Stimulated activated naive B cell treated with anti-CD40 and anti-IgM and Interleukin-4, amounts not matched to agents 10 μg/mL and 1 μg/mL and 100 μg/mL, for 72 hours (primary cell): ENCODE results near the gene PSORS1C2.

Source experiments
- ATAC-seq, 2 donors: fragments of 150-1000 bp; cut with Tn5 transposase; replicated peaks; 2 replicates each; pipeline ENCODE4 v1.10.0; 2021; ENCODE audit warnings: moderate library complexity in 1 of 2
- DNase-seq: peaks from one replicate; pipeline ENCODE4 v3.0.0; 2021
- H3K27ac Mint-ChIP-seq: one replicate; pipeline ENCODE4 v1.8.0; 2022; ENCODE audit warnings: mild to moderate bottlenecking, mixed read lengths
- H3K27me3 Mint-ChIP-seq, 2 donors: one replicate each; pipeline ENCODE4 v1.8.0; 2022; ENCODE audit warnings: mixed read lengths in 2 of 2
- H3K36me3 Mint-ChIP-seq, 2 donors: one replicate each; pipeline ENCODE4 v1.8.0; 2022; ENCODE audit warnings: mixed read lengths in 2 of 2, mild to moderate bottlenecking in 1 of 2
- H3K4me1 Mint-ChIP-seq, 2 donors: one replicate each; pipeline ENCODE4 v1.8.0; 2022; ENCODE audit warnings: mixed read lengths in 2 of 2, mild to moderate bottlenecking in 1 of 2
- H3K4me3 Mint-ChIP-seq, 2 donors: one replicate each; pipeline ENCODE4 v1.8.0; 2022; ENCODE audit warnings: mild to moderate bottlenecking in 2 of 2, mixed read lengths in 2 of 2, moderate library complexity in 1 of 2
- H3K9me3 Mint-ChIP-seq, 2 donors: one replicate each; pipeline ENCODE4 v1.8.0; 2022; ENCODE audit warnings: mixed read lengths in 2 of 2, mild to moderate bottlenecking in 1 of 2

PSORS1C2 gene

GRCh38 chr6:31161216-31162126, 22.6 kb upstream of the PSORS1C2 start:
- H3K4me3 Mint-ChIP-seq, result peak overlapping the region in 1 of 2 donors; percentile 29
- H3K36me3 Mint-ChIP-seq, result peaks cover 13 to 23% of the 10 kb centered on the region in 2 donors
- no peak for ATAC-seq
- no peaks in the 10 kb centered on the region for H3K27me3 Mint-ChIP-seq
- peaks cover 28 to 63% of the 10 kb centered on the region in 2 donors for H3K4me1 Mint-ChIP-seq
- H3K27ac Mint-ChIP-seq, result peak overlapping the region; percentile 10
- no peaks in the 10 kb centered on the region for H3K9me3 Mint-ChIP-seq
- no peak for DNase-seq

DNA sequence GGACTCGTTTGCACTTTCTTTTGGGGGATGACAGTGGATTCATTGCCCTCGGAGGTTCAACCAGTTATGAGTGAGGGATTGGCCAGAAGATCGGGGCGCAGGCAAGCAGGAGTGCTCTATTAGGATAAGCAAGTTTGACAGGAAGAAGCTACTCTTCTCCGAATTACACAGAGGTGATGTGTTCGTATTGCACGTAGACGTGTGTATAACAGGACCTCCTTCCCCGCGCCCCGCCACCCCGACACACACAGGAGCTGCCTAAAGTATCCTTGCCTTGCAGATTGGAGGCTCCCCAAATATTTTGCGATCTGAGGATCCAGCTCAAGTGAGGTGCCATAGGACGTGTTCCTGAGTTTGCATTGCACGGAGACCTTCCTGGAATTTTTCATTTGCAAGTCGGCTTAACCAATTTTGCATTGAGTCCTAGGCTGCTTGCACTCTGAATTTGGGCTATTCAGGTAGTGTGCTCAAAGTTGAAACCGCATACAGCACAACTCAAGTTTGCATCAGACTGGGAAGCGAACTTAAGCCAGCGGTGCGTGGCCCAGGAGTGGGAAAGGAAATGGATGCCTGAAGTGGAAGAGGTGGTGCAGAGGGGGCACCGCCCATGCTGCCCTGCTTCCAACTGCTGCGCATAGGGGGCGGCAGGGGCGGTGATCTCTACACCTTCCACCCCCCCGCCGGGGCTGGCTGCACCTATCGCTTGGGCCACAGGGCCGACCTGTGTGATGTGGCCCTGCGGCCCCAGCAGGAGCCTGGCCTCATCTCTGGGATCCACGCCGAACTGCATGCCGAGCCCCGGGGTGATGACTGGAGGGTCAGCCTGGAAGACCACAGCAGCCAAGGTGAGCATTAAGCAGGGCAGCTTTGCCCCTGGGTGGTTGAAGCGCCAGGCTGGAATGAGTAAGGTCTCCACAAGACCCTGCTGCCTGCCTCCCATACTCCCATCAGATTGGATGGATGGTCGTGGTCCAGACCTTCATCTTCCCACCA, 20.3 kb upstream of the PSORS1C2 start:
- H3K4me3 Mint-ChIP-seq, result peak overlapping the region; percentile 95 to 96
- peak; percentile 1 to 7 for ATAC-seq

GRCh38 chr6:31158140-31158862, 19.4 kb upstream of the PSORS1C2 start, which contains the start of gene TCF19:
Gene TCF19 (plus strand): TSS chr6:31158589. CDS start chr6:31159470, 881 bp downstream.
- peak within 1 kb of the TSS; percentile 95 to 96 for H3K4me3 Mint-ChIP-seq
- no peaks in the 10 kb centered on the region for H3K27me3 Mint-ChIP-seq
- H3K36me3 Mint-ChIP-seq, result peaks cover 13 to 30% of the 10 kb centered on the region in 2 donors
- DNase-seq, result peak; percentile 99
- H3K4me1 Mint-ChIP-seq, result peaks cover 20 to 42% of the 10 kb centered on the region in 2 donors
- no peaks in the 10 kb centered on the region for H3K9me3 Mint-ChIP-seq
- peak within 1 kb of the TSS; percentile 72 for H3K27ac Mint-ChIP-seq
- ATAC-seq, result peak; percentile 94

More for the DNA sequence above, 20.3 kb upstream of the PSORS1C2 start:
- peaks cover 23 to 48% of the 10 kb centered on the region in 2 donors for H3K4me1 Mint-ChIP-seq
- H3K9me3 Mint-ChIP-seq, result no peaks in the 10 kb centered on the region
- DNase-seq, result no peak
- H3K27ac Mint-ChIP-seq, result peak overlapping the region; percentile 72
- peaks cover 13 to 33% of the 10 kb centered on the region in 2 donors for H3K36me3 Mint-ChIP-seq
- H3K27me3 Mint-ChIP-seq, result no peaks in the 10 kb centered on the region

DNA sequence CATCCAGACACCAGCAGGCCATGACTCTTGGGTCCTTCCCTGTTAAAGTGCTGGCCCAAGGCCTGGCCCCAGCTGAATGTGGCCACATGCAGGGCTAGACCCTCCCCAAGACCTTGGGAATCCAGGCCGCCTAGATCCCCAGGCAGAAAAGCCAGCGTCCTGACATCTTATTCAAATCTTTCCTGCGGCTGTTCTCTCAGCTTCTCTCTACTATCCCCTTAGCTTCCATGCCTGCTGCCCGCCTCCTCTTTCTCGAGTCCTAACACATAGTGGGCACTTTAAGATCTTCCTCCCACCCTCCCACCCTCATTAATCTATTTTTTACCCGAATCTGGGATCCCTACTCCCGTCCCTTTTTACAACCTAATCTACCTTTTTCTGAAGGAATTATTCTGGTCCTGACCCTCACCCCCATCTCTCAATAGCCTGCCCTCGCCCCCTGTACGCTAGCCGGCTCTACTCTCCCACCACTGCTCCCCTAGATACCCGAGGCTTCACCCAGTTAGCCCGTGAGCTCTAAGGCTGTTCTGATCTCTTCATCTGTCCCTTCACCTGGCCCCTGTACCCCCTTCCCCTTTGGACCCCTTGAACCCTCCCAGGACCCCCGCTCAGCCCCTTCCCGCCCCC, 18.8 kb upstream of the PSORS1C2 start, which contains the start of gene CCHCR1:
Gene CCHCR1 (minus strand): TSS at position 290 of the 627 bp plus-strand sequence. CDS start 202 bp downstream, at position 88.
- peaks cover 17 to 35% of the 10 kb centered on the region in 2 donors for H3K4me1 Mint-ChIP-seq
- H3K4me3 Mint-ChIP-seq, result peak within 1 kb of the TSS; percentile 95 to 96
- DNase-seq (no peak), ATAC-seq (peak; percentile 52 to 60)
- peaks cover 18 to 29% of the 10 kb centered on the region in 2 donors for H3K36me3 Mint-ChIP-seq
- peak within 1 kb of the TSS; percentile 72 for H3K27ac Mint-ChIP-seq
- no peaks in the 10 kb centered on the region for H3K27me3 Mint-ChIP-seq
- H3K9me3 Mint-ChIP-seq, result no peaks in the 10 kb centered on the region

- H3K36me3 Mint-ChIP-seq, result peaks cover 15 to 24% of the 10 kb centered on the region in 2 donors
- H3K27ac Mint-ChIP-seq, result no peak overlapping the region
- no peaks in the 10 kb centered on the region for H3K27me3 Mint-ChIP-seq
- H3K4me1 Mint-ChIP-seq, result peaks cover 17 to 32% of the 10 kb centered on the region in 2 donors
- no peak for DNase-seq
- ATAC-seq, result no peak
- H3K4me3 Mint-ChIP-seq, result no peak overlapping the region
- no peaks in the 10 kb centered on the region for H3K9me3 Mint-ChIP-seq
Measured at GRCh38 chr6:31156641-31157040, 17.8 kb upstream of the PSORS1C2 start.

DNA sequence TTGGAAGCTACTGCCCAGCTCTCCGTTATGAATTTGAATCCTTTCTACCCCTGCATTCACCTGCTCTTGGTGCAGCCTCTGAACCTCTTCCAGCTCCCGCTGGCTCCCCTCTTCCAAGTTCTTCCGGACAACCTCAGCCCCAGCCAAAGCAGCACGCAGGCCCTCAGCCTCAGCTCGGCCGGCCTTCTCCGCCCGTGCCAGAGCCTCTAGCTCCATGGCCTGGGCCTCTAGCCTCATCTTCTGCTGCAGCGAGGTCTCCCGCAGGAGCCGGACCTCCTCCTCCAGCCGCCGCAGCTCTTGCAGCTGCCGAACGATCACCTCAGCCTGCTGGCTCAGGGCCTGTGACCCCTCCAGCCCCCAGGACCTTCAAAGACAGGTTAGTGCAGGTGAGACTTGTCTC, 15.6 kb upstream of the PSORS1C2 start:
- ATAC-seq (no peak), DNase-seq (no peak)
- Mint-ChIP-seq H3K4me3 (no peak overlapping the region), H3K4me1 (peaks cover 15 to 30% of the 10 kb centered on the region in 2 donors), H3K27ac (no peak overlapping the region), H3K27me3 (no peaks in the 10 kb centered on the region), H3K36me3 (peaks cover 14 to 40% of the 10 kb centered on the region in 2 donors), H3K9me3 (no peaks in the 10 kb centered on the region)

- H3K9me3 Mint-ChIP-seq, result no peaks in the 10 kb centered on the region
- no peak for DNase-seq
Measured at GRCh38 chr6:31152781-31153180, 13.9 kb upstream of the PSORS1C2 start.

DNA sequence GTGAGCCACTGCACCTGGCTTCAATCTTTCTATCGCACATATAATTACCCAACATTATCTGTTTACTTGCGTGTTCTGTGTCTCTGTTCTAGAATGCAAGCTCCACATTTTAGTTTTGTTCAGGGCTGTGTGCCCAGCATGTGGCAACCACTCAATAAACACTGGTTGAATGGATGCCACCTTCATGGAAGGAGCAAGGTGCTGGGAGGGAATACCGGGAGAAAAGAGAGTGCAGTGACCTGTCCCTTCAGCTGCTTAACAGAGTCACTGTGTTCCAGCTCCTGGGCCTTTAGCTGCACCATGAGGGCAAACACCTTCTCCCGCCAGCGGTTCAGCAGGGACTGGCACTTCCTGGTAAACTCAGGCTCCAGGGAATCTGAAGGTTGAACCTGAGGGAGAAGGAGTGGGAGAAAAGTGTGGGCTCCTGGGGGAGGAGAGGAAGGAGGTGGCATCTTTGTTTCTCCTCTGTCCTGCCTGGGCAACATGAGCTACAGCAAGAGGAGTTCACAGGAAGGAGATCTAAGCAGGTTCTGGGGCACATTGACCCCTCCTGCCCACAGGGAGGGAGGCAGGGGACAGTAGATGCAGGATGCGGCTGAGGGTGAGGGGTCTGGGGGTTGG, 11.1 kb upstream of the PSORS1C2 start:
- Mint-ChIP-seq H3K27me3 (no peaks in the 10 kb centered on the region), H3K36me3 (peaks cover 26 to 59% of the 10 kb centered on the region in 2 donors)
- no peak for ATAC-seq

More at GRCh38 chr6:31152781-31153180, 13.9 kb upstream of the PSORS1C2 start:
- Mint-ChIP-seq H3K36me3 (peaks cover 14 to 45% of the 10 kb centered on the region in 2 donors), H3K4me3 (no peak overlapping the region), H3K4me1 (peaks cover 12 to 21% of the 10 kb centered on the region in 2 donors), H3K27me3 (no peaks in the 10 kb centered on the region), H3K27ac (no peak overlapping the region)
- no peak for ATAC-seq

GRCh38 chr6:31145386-31145785, 6.5 kb upstream of the PSORS1C2 start:
- H3K27ac Mint-ChIP-seq, result no peak overlapping the region
- peaks cover 26 to 49% of the 10 kb centered on the region in 2 donors for H3K36me3 Mint-ChIP-seq
- DNase-seq (no peak), ATAC-seq (no peak)
- peaks cover 5 to 9% of the 10 kb centered on the region in 2 donors for H3K4me1 Mint-ChIP-seq
- no peaks in the 10 kb centered on the region for H3K27me3 Mint-ChIP-seq
- H3K4me3 Mint-ChIP-seq, result no peak overlapping the region
- no peaks in the 10 kb centered on the region for H3K9me3 Mint-ChIP-seq

More for the DNA sequence above, 11.1 kb upstream of the PSORS1C2 start:
- DNase-seq, result no peak
- Mint-ChIP-seq H3K4me3 (no peak overlapping the region), H3K9me3 (no peaks in the 10 kb centered on the region), H3K27ac (no peak overlapping the region), H3K4me1 (peaks cover 8 to 9% of the 10 kb centered on the region in 2 donors)

GRCh38 chr6:31144970-31145340, 6.1 kb upstream of the PSORS1C2 start:
- no peak overlapping the region for H3K27ac Mint-ChIP-seq
- ATAC-seq, result no peak

GRCh38 chr6:31144296-31144969, 5.6 kb upstream of the PSORS1C2 start:
- H3K36me3 Mint-ChIP-seq, result peaks cover 26 to 41% of the 10 kb centered on the region in 2 donors
- H3K9me3 Mint-ChIP-seq, result no peaks in the 10 kb centered on the region
- ATAC-seq (no peak), DNase-seq (no peak)
- no peak overlapping the region for H3K4me3 Mint-ChIP-seq
- no peak overlapping the region for H3K27ac Mint-ChIP-seq
- H3K4me1 Mint-ChIP-seq, result peaks cover 5 to 9% of the 10 kb centered on the region in 2 donors
- no peaks in the 10 kb centered on the region for H3K27me3 Mint-ChIP-seq

More at GRCh38 chr6:31144970-31145340, 6.1 kb upstream of the PSORS1C2 start:
- no peak for DNase-seq
- Mint-ChIP-seq H3K4me1 (peaks cover 5 to 9% of the 10 kb centered on the region in 2 donors), H3K4me3 (no peak overlapping the region), H3K9me3 (no peaks in the 10 kb centered on the region), H3K36me3 (peaks cover 26 to 45% of the 10 kb centered on the region in 2 donors), H3K27me3 (no peaks in the 10 kb centered on the region)

DNA sequence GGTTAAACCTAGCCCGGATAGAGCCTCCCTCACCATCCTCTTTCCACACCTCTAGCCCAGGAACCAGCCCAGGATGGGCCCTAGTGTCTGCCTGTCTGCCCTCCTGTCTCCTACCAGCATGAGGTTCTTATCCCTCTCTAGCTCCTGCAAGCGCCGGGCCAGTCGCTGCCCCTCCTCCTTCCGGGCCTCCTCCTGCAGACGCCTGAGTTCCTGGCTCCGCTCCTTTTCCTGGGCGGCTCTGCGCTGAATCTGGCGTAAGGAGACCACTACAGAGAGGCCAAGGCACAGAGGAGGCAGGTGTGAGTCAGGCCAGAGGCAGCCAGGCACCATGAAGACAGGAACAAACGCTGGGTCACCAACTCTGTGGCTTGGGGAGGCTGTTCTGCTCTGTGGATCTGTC, 4.3 kb upstream of the PSORS1C2 start:
- no peak overlapping the region for H3K27ac Mint-ChIP-seq

More for the DNA sequence above, 4.3 kb upstream of the PSORS1C2 start:
- Mint-ChIP-seq H3K9me3 (no peaks in the 10 kb centered on the region), H3K4me1 (peaks cover 3 to 6% of the 10 kb centered on the region in 2 donors), H3K36me3 (peaks cover 21 to 36% of the 10 kb centered on the region in 2 donors), H3K27me3 (no peaks in the 10 kb centered on the region), H3K4me3 (no peak overlapping the region)
- ATAC-seq (no peak), DNase-seq (no peak)
